Stromal cell of bone marrow (primary cell): Measurements from ENCODE around the gene CENPT.

Experiments used
- DNase-seq: peaks from one replicate; pipeline ENCODE4 v3.0.0-alpha.2; 2012; ENCODE audit warnings: low read depth

The CENPT gene

DNA sequence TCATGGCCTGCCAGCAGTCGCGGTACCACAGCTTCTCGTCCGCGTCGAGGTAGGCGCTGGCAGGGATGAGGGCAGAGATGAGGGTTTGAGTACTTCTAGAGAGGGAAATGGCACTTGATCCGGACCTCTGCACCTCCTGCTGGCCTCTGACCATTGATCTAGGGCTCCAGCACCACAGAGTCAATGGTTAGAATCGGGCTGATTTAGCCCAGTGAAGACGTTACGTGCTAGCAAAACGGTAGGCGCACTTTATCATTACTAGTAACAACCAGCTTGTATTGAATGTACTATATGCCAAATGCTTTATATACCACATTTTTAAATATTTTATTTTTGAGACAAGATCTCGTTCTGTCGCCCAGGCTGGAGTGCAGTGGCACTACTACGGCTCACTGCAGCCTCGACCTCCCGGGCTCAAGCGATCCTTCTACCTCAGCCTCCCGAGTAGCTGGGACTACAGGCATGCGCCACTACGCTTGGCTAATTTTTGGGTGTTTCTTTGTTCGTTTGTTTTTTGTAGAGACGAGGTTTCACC is 40.3 kb downstream of the CENPT start:
- DNase-seq, result no peak

DNA sequence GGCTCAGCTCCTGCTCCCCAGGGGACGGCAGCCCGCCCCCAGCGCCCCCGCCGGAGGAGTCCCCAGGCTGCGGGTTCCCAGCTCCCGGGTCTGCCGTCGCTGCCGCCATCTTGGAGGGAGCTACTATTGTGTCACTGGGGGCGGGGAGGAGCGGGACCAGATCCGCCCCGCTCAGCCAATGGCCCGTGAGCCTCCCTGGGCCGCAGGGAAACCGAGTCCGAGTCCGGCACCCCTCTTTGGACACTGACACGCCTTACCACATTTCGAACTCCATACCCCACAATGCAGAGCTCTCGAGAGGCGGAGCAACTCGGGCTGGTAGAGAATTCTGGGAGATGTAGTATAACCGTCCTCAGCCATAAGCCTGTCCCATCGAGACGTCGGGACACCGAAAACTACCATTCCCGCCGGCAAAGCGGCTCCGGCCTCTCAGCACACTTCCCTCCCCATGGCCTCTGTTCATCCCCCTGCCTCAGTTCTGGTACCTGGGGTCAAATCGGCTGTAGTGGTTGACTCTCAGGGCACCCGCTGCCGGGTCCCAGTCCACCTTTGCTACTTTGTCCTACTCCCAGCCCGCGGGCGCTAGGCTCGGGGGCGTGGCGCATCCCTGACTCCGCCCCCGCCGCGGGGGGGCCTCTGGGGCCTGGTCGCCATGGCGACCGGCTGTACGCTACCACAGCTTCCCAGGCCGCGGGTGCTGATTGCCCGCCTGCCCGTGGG is 40.9 kb downstream of the CENPT start, which contains the start of the genes RANBP10 and TSNAXIP1:
Gene RANBP10, minus strand, starts transcription at position 133 of the 720 bp plus-strand sequence. Its CDS starts 24 bp downstream, at position 109.
Gene TSNAXIP1, plus strand, starts transcription at position 462 of the 720 bp plus-strand sequence. CDS start 261 bp downstream, outside the sequence.
- DNase-seq, result peak; percentile 100

DNA sequence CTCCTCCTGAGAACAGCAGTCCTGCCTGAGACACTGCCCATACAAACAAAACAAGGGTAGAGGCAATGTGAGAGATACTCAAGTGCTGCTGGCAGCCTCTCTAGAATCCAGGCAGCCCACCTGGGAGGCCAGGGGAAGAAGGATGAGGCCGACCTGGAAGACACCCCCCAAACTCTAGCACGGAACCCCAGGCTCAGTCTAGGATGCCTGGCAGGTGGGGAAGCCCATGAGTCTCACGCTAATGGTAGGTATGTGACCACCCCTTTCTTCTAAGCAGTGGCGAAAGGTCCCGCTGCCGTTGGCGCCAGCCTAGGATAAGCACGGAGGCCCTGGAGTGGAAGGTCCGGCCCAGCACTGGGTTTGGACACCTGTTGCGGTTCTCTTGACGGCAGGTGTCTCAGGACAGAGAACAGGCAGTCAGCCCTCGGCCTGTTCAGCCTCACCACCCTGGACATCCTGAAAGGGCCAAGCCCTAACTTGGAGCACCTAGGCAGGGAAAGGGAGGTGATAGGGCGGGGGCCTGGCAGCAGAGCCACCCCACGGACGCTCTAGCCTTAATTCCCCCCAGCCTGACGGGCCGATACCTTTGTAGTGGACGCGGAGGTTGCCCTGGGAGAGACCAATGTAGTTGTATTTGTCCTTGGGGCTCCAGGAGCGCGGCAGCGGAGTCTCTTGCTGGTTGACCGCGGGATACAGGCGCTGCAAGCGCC is 41.6 kb downstream of the CENPT start:
- DNase-seq, result no peak

DNA sequence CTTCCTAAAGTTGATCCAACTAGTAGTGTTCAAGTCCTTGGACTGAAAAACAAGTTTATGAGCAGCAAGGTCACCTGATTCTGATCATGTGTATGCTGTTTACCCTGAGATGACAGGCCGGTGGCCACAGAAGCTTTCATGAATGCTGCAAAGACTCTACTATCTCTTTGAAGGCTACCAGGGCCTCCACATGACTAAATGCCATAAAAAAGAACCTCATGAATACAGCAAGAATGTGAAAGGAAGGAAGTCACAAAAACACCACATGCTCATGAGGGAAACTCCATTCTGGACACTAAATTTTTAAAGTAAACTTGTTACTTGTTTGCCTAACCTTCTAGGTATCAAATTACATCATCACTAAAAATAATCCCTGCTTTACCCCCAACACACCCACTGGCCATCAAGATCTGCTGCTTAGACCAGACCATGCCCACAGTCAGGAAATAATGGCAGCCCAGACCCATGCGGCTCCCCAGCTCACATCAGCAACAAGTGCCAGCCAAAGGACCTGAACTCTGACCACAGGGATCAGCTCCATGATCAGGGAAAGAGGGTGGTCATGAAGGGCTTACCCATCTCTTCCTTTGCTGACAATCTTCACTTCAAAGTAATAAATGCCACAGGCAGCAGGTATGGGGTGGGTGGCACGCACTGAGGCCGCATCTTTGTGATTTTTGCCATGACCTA is 42.5 kb downstream of the CENPT start:
- DNase-seq, result no peak

DNA sequence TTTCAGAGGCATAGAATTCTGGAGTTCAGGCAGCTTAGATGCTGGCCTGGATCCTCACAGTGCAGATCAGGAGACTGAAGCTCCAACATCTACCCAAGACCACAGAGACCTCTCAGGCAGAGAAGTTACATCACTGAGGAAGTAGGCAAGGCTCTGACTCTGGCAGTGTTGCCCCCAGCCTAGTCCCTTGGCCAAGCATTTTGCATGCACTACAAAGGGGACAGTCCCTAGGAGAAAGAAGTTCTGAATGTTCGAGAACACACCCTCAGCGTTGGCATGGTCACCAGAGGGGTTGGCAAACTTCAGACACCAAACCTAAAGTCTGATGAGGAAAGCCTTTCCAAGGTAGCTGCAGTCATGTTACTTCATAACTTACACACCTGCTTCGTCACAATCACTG is 43.6 kb downstream of the CENPT start:
- DNase-seq, result no peak

DNA sequence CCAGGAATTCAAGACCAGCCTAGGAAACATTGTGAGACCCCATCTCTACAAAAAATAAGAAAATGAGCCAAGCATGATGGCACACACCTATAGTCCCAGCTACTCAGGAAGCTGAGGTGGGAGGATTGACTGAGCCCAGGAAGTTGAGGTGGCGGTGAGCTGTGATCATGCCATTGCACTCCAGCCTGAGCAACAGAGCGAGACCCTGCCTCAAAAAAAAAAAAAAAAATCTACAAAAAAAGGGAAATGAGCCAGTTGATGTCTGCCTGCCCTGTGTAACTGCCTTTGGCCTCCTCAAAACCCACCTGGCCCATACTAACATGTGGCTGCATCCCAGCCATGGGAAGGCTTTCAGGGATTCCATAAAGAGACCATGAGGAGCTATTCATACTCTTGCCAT is 45.6 kb downstream of the CENPT start:
- DNase-seq, result no peak

DNA sequence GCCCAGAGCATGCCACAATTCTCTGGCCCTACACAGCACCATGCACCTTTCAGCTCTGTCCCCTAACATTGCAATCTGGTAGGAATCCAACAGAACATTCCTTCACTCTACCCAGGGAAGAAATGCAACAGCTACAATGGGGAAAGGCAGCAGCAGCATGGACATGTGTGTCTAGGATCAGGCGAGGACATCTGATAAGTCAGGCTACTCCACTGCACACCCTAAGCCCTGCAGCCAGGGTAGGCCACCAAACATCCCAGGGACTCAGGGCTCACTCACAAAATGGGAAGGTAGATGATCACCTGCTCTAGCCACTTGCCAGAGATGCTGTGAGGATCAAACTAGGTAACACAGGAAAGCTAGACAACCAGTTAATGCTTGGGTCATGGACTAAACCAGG is 46.3 kb downstream of the CENPT start:
- DNase-seq, result no peak

DNA sequence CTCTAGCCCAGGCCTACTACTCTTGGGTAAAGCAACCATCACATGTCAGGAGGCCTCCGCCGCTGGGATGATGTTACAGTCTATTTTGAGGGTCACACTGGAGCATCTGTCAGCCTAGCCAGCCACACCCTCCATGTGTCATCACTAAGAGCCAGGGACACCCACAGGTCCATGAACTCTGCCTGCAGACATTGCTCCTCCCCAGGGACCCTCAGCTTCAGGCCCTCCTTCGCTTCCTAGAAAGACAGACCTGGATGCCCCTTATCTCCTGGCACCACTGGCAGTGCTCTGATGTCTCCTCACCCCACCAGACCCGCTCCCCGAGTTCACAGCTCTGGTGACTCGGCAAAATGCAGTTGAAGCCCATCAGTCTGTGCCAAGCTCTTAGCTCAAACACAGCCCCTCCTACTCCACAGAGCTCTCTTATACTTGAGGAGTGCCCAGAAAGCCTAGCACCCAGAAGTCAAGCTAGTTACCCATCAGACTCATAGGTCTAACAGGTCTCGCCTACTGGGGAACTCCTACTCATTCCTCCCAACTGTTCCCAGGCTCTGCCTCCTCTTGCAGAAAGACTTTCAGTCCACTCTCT is 47.1 kb downstream of the CENPT start:
- no peak for DNase-seq

DNA sequence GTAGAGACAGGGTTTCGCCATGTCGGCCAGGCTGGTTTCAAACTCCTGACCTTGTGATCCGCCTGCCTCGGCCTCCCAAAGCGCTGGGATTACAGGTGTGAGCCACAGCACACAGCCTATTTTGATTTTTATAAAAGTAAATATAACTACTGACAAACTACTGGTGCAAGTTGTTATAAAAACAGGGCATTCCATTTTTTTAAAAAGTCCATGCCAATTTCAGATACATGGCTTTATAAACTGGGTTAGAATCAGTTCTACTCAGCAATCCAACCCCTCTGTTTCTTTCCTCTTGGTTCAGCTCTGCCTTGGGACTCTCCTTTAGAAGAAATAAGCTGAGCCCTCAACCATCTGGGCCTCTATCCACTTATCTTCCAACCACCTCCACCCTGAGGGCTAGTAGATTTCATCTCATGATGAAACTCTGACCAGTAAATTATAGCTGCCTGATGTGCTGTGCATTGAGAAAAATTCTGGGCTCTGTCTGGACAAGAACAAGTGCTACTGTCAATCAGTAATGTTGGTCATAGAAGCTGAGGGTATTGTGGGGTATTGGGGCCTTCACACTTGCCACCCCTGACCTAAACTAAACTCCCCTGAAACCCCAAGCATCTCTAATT is 51.3 kb downstream of the CENPT start:
- no peak for DNase-seq

DNA sequence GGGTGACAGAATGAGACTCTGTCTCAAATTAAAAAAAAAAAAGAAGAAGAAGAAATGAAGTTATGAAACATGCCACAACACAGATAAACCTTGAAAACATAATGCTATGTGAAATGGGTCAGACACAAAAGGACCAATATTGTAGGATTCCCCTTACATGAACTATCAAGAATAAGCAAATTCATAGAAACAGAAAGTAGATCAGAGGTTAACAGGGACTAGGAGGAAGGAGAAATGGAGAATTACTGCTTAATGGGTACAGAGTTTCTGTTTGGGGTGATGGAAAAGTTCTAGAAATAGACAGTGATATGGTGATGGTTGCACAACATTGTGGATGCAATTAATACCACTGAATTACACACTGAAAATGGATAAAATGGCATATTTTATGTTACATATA is 57.4 kb downstream of the CENPT start:
- DNase-seq, result no peak

DNA sequence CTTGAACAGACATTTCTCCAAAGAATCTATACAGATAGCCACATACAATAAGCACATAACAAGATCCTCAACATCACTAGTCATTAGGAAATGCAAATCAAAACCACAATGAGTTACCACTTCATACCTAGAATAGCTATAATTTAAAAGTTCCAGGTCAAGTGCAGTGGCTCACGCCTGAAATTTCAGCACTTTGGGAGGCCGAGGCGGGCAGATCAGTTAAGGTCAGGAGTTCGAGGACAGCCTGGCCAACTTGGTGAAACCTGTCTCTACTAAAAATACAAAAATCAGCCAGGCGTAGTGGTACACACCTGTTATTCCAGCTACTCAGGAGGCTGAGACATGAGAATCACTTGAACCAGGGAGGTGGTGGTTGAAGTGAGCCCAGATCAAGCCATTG is 61.0 kb downstream of the CENPT start:
- DNase-seq, result no peak

DNA sequence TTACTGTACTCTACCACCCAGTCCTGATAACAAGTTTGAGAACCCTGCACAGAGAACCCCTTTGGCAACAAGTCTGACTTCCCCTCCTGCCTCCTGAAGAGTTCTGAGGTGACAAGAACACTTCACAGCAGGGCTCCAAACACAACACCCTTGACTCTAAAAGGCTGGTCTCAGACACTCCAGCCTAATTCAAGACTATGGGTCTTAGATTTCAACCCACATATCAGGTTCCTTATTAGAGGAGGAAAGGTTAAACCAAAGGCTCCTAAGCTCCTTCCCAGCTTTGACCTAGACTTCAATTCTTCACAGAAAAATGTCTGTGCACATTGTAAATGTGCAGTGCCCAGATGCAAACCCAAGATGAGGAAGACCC is 64.2 kb downstream of the CENPT start:
- DNase-seq, result no peak

DNA sequence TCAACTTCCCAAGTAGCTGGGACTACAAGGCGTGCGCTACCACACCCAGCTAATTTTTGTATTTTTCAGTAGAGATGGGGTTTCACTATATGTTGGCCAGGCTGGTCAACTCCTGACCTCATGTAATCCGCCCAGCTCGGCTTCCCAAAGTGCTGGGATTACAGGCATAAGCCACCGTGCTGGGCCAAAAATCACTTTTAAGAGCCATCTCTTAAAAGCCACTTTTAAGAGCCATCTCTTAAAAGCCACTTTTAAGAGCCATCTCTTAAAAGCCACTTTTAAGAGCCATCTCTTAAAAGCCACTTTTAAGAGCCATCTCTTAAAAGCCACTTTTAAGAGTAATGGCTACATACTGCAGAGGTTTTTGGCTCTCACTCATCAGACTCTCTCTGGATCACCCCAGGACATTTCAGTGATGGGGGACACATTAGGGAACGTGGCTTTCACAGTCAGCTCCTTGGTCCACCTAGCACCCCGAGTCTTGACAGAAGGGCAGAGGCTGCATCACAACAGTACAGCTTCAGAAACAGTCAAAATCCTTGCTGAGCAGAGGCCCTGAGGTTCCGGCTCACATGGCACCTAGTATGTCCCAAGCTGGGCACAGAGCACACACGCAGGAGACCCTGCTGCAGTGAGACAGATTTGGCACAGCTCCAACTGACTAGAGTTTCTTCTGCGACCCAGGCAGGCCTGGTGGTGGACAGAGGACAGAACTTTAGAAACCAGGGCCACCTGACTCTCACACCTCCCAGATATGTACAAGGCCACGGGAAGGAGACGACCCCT is 64.7 kb downstream of the CENPT start:
- no peak for DNase-seq

DNA sequence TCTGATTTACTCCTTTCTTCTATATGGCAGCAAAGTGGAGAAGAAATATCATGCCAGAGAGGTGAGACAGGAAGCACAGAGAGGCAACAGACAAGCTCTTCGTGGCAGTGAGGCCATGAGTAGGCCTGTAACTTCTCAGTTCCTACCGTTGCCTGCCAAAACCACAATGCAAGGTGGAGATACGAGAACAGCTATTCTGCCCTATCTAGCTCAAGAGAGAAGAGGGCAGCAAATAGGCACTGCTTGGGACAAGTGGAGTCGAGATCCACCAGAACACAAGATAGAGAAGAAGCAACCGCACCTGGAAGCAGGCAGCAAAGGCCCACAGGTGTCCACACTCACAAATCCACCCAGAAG is 66.0 kb downstream of the CENPT start:
- no peak for DNase-seq

DNA sequence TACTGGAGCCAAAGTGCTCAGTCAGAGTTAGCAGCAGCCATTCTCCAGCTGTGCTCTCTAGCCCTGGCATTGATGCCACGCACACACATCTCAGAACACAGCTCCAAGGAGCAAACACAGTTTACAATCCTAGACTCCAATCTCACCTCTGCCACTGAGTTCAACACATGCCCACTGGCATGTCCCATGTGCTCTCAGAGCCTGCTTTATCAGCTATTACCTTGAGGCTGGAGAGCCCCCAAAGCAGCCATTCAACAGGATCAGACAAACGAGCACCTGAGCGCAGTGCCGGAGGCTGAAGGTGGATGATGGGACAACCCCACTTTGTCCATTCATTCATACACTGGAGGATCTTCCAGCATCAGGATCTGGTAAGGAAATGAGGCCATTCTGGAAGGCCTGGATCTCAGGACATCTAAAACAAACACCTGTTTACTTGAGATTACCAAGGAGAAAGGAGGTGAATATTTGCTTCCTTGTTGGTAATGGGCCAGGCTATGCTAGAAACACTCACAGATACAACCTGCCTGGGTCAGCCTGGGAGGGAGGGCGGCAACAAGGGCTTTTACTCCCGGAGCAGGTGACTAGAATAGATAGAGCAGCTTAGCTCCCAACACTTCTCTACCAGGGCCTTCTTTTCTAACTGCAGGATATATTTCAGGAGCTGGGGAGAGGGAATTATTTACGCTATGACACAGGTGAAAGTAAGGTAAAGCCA is 66.5 kb downstream of the CENPT start:
- no peak for DNase-seq

DNA sequence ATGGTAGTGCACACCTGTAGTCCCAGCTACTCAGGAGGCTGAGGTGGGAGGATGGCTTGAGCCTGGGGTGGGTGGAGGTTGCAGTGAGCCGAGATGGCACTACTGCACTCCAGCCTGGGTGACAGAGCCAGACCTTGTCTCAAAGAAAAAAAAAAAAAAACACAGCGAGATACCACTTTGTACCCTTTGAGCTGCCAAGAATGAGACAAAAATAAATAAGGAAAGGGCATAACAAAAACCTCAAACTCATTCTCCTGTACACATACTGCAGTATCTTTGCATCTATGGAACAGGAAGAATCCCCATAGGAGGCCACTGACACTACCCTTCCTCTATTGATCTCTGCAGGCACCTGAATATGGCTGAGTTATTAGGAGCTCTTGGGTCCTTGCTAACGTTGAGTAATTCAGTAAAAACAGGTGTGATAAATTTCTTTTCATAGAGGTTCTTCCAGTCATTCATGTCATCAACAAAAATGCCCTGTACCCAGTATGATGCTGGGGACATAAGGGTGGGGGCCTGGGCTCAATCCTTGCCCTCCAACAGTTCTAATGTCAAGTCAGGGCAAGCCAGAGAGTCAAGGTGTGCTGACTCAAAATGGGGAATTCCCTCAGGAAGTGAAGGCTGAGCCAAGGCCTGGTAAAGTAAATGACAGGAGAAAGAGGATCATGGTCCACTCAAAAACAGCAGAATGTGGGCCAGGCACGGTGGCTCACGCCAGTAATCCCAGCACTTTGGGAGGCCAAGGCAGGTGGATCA is 68.1 kb downstream of the CENPT start:
- DNase-seq, result no peak
